Measurements from ENCODE around the gene PRKCE.

DNA sequence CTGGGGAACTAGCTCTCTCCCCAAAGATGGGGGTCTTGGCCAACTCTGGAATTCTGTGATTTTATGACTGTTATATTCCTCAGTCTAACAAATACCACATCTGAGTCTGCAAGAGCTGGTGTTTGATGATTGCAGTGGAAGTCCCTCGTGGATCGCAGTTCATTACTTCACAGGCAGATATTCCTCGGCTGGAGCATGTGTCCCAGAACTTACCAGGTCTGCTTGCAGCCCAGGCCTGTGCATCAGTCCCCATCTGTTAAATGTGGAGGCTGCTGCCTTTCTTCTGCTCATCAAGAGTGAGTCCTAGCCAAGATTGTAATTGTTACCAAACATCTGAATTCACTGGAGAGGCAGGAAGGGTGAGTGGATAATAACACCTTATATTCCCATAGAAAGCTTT, 55.5 kb downstream of the PRKCE start:
- TF ChIP-seq GATA3 (IDR thresholded peaks at IDR 0.05; ENCODE audit: low read depth, low read length) (no peak), GATA2 (IDR thresholded peaks at IDR 0.05; ENCODE audit: low read depth, low read length) (no peak)
